ENCODE measurements around the gene PPARG. TPM values are rescaled to one million over a fixed set of nuclear protein-coding genes. Genes with fewer than 3 reads are reported as not detected.
A peak's percentile ranks its signal among the peaks of the same experiment; 100 is the strongest.

The PPARG gene
- total and polyA plus RNA-seq, 5 donors from 2014 or later: 0.16 to 0.64 (median 0.24) TPM; not detected in 2

- ATAC-seq (ENCODE audit: low read depth in 2 of 2): no peak
- Histone ChIP-seq H3K36me3 (ENCODE audit: control insufficient read depth, insufficient read depth, low read length) (no peaks in the 10 kb centered on the region), H3K4me3 (ENCODE audit: low read depth, low read length) (no peak overlapping the region), H3K27ac (ENCODE audit: insufficient read depth, low read length, poor library complexity, severe bottlenecking) (no peak overlapping the region), H3K9me3 (ENCODE audit: control insufficient read depth in 2 of 2, low read length in 2 of 2) (peaks cover 0 to 3% of the 10 kb centered on the region in 2 experiments), H3K27me3 (ENCODE audit: control insufficient read depth, insufficient read depth, low read length) (peaks cover 26% of the 10 kb centered on the region), H3K4me1 (ENCODE audit: control insufficient read depth, insufficient read depth, low read length, poor library complexity, severe bottlenecking) (no peaks in the 10 kb centered on the region)
- no peak for DNase-seq
- Mint-ChIP-seq H3K27ac (no peak overlapping the region), H3K4me3 (peak overlapping the region in 1 of 4 donors; percentile 13), H3K4me1 (peaks cover 0 to 10% (median 2%) of the 10 kb centered on the region in 4 donors), H3K27me3 (peaks cover 63% of the 10 kb centered on the region), H3K9me3 (peaks cover 0 to 7% (median 0%) of the 10 kb centered on the region in 7 donors), H3K36me3 (no peaks in the 10 kb centered on the region)
Measured at GRCh38 chr3:12289524-12289923, 654 bp downstream of the PPARG start.

- H3K27me3 Mint-ChIP-seq: peaks cover 35% of the 10 kb centered on the region
- no peaks in the 10 kb centered on the region for H3K9me3 Mint-ChIP-seq
- peaks cover 17% of the 10 kb centered on the region for H3K27me3 ChIP-seq (ENCODE audit: control insufficient read depth, insufficient read depth, low read length)
- H3K4me3 Mint-ChIP-seq: no peak overlapping the region
- ATAC-seq (ENCODE audit: low read depth in 2 of 2) (no peak), DNase-seq (no peak)
- H3K36me3 ChIP-seq (ENCODE audit: control insufficient read depth, insufficient read depth, low read length): no peaks in the 10 kb centered on the region
- peaks cover 0 to 5% (median 0%) of the 10 kb centered on the region in 4 donors for H3K4me1 Mint-ChIP-seq
- no peak overlapping the region for H3K27ac ChIP-seq (ENCODE audit: insufficient read depth, low read length, poor library complexity, severe bottlenecking)
- no peaks in the 10 kb centered on the region for H3K9me3 ChIP-seq (ENCODE audit: control insufficient read depth in 2 of 2, low read length in 2 of 2)
- no peak overlapping the region for H3K27ac Mint-ChIP-seq
- H3K36me3 Mint-ChIP-seq: no peaks in the 10 kb centered on the region
- H3K4me1 ChIP-seq (ENCODE audit: control insufficient read depth, insufficient read depth, low read length, poor library complexity, severe bottlenecking): no peaks in the 10 kb centered on the region
- H3K4me3 ChIP-seq (ENCODE audit: low read depth, low read length): no peak overlapping the region
Measured at GRCh38 chr3:12292770-12293169, 3.9 kb downstream of the PPARG start.

- Histone ChIP-seq H3K4me1 (ENCODE audit: control insufficient read depth, insufficient read depth, low read length, poor library complexity, severe bottlenecking) (no peaks in the 10 kb centered on the region), H3K4me3 (ENCODE audit: low read depth, low read length) (no peak overlapping the region), H3K27ac (ENCODE audit: insufficient read depth, low read length, poor library complexity, severe bottlenecking) (no peak overlapping the region), H3K27me3 (ENCODE audit: control insufficient read depth, insufficient read depth, low read length) (peaks cover 9% of the 10 kb centered on the region), H3K36me3 (ENCODE audit: control insufficient read depth, insufficient read depth, low read length) (no peaks in the 10 kb centered on the region), H3K9me3 (ENCODE audit: control insufficient read depth in 2 of 2, low read length in 2 of 2) (no peaks in the 10 kb centered on the region)
- no peak overlapping the region for H3K4me3 Mint-ChIP-seq
- H3K27me3 Mint-ChIP-seq: peaks cover 24% of the 10 kb centered on the region
- no peaks in the 10 kb centered on the region for H3K9me3 Mint-ChIP-seq
- no peak for DNase-seq
- ATAC-seq (ENCODE audit: low read depth in 2 of 2): no peak
- H3K27ac Mint-ChIP-seq: no peak overlapping the region
- no peaks in the 10 kb centered on the region for H3K4me1 Mint-ChIP-seq
- no peaks in the 10 kb centered on the region for H3K36me3 Mint-ChIP-seq
Measured at GRCh38 chr3:12294885-12295580, 6.2 kb downstream of the PPARG start.

GRCh38 chr3:12296511-12296910, 7.6 kb downstream of the PPARG start:
- Mint-ChIP-seq H3K4me1 (no peaks in the 10 kb centered on the region), H3K27me3 (peaks cover 23% of the 10 kb centered on the region), H3K9me3 (no peaks in the 10 kb centered on the region), H3K36me3 (no peaks in the 10 kb centered on the region), H3K27ac (no peak overlapping the region), H3K4me3 (no peak overlapping the region)
- no peak for DNase-seq
- H3K27me3 ChIP-seq (ENCODE audit: control insufficient read depth, insufficient read depth, low read length): peaks cover 1% of the 10 kb centered on the region
- no peak overlapping the region for H3K27ac ChIP-seq (ENCODE audit: insufficient read depth, low read length, poor library complexity, severe bottlenecking)
- no peak overlapping the region for H3K4me3 ChIP-seq (ENCODE audit: low read depth, low read length)
- no peaks in the 10 kb centered on the region for H3K4me1 ChIP-seq (ENCODE audit: control insufficient read depth, insufficient read depth, low read length, poor library complexity, severe bottlenecking)
- ATAC-seq (ENCODE audit: low read depth in 2 of 2): no peak
- H3K9me3 ChIP-seq (ENCODE audit: control insufficient read depth in 2 of 2, low read length in 2 of 2): no peaks in the 10 kb centered on the region
- H3K36me3 ChIP-seq (ENCODE audit: control insufficient read depth, insufficient read depth, low read length): no peaks in the 10 kb centered on the region

- ATAC-seq (ENCODE audit: low read depth in 2 of 2): no peak
- H3K4me1 Mint-ChIP-seq: no peaks in the 10 kb centered on the region
Measured at GRCh38 chr3:12299026-12299425, 10.2 kb downstream of the PPARG start.

GRCh38 chr3:12300137-12300536, 11.3 kb downstream of the PPARG start:
- Mint-ChIP-seq H3K9me3 (no peaks in the 10 kb centered on the region), H3K4me1 (no peaks in the 10 kb centered on the region), H3K27me3 (peaks cover 21% of the 10 kb centered on the region), H3K27ac (no peak overlapping the region), H3K4me3 (no peak overlapping the region), H3K36me3 (no peaks in the 10 kb centered on the region)
- ATAC-seq (ENCODE audit: low read depth in 2 of 2) (no peak), DNase-seq (no peak)
- peaks cover 1% of the 10 kb centered on the region for H3K27me3 ChIP-seq (ENCODE audit: control insufficient read depth, insufficient read depth, low read length)
- no peaks in the 10 kb centered on the region for H3K9me3 ChIP-seq (ENCODE audit: control insufficient read depth in 2 of 2, low read length in 2 of 2)
- no peaks in the 10 kb centered on the region for H3K4me1 ChIP-seq (ENCODE audit: control insufficient read depth, insufficient read depth, low read length, poor library complexity, severe bottlenecking)
- no peaks in the 10 kb centered on the region for H3K36me3 ChIP-seq (ENCODE audit: control insufficient read depth, insufficient read depth, low read length)
- H3K27ac ChIP-seq (ENCODE audit: insufficient read depth, low read length, poor library complexity, severe bottlenecking): no peak overlapping the region
- H3K4me3 ChIP-seq (ENCODE audit: low read depth, low read length): no peak overlapping the region

More at GRCh38 chr3:12299026-12299425, 10.2 kb downstream of the PPARG start:
- no peak overlapping the region for H3K27ac Mint-ChIP-seq
- no peaks in the 10 kb centered on the region for H3K4me1 ChIP-seq (ENCODE audit: control insufficient read depth, insufficient read depth, low read length, poor library complexity, severe bottlenecking)
- H3K9me3 ChIP-seq (ENCODE audit: control insufficient read depth in 2 of 2, low read length in 2 of 2): no peaks in the 10 kb centered on the region
- H3K27me3 ChIP-seq (ENCODE audit: control insufficient read depth, insufficient read depth, low read length): peaks cover 1% of the 10 kb centered on the region
- no peaks in the 10 kb centered on the region for H3K36me3 ChIP-seq (ENCODE audit: control insufficient read depth, insufficient read depth, low read length)
- H3K36me3 Mint-ChIP-seq: no peaks in the 10 kb centered on the region
- H3K4me3 ChIP-seq (ENCODE audit: low read depth, low read length): no peak overlapping the region
- H3K27me3 Mint-ChIP-seq: peaks cover 20% of the 10 kb centered on the region
- H3K9me3 Mint-ChIP-seq: no peaks in the 10 kb centered on the region
- DNase-seq: no peak
- H3K27ac ChIP-seq (ENCODE audit: insufficient read depth, low read length, poor library complexity, severe bottlenecking): no peak overlapping the region
- H3K4me3 Mint-ChIP-seq: no peak overlapping the region

- ATAC-seq (ENCODE audit: low read depth in 2 of 2) (no peak), DNase-seq (no peak)
- no peaks in the 10 kb centered on the region for H3K36me3 Mint-ChIP-seq
- no peaks in the 10 kb centered on the region for H3K36me3 ChIP-seq (ENCODE audit: control insufficient read depth, insufficient read depth, low read length)
- H3K27ac ChIP-seq (ENCODE audit: insufficient read depth, low read length, poor library complexity, severe bottlenecking): no peak overlapping the region
- no peaks in the 10 kb centered on the region for H3K27me3 ChIP-seq (ENCODE audit: control insufficient read depth, insufficient read depth, low read length)
- H3K4me3 Mint-ChIP-seq: no peak overlapping the region
- H3K4me1 ChIP-seq (ENCODE audit: control insufficient read depth, insufficient read depth, low read length, poor library complexity, severe bottlenecking): no peaks in the 10 kb centered on the region
- H3K4me1 Mint-ChIP-seq: no peaks in the 10 kb centered on the region
- H3K9me3 ChIP-seq (ENCODE audit: control insufficient read depth in 2 of 2, low read length in 2 of 2): no peaks in the 10 kb centered on the region
- H3K9me3 Mint-ChIP-seq: no peaks in the 10 kb centered on the region
- H3K27ac Mint-ChIP-seq: no peak overlapping the region
- H3K4me3 ChIP-seq (ENCODE audit: low read depth, low read length): no peak overlapping the region
- H3K27me3 Mint-ChIP-seq: peaks cover 28% of the 10 kb centered on the region
Measured at GRCh38 chr3:12301031-12301430, 12.2 kb downstream of the PPARG start.

- H3K27ac Mint-ChIP-seq: no peak overlapping the region
- H3K36me3 ChIP-seq (ENCODE audit: control insufficient read depth, insufficient read depth, low read length): no peaks in the 10 kb centered on the region
- no peaks in the 10 kb centered on the region for H3K4me1 Mint-ChIP-seq
- H3K4me1 ChIP-seq (ENCODE audit: control insufficient read depth, insufficient read depth, low read length, poor library complexity, severe bottlenecking): no peaks in the 10 kb centered on the region
- no peaks in the 10 kb centered on the region for H3K27me3 ChIP-seq (ENCODE audit: control insufficient read depth, insufficient read depth, low read length)
- H3K36me3 Mint-ChIP-seq: no peaks in the 10 kb centered on the region
- ATAC-seq (ENCODE audit: low read depth in 2 of 2): no peak
- DNase-seq: no peak
- no peaks in the 10 kb centered on the region for H3K9me3 Mint-ChIP-seq
- H3K4me3 Mint-ChIP-seq: no peak overlapping the region
- no peaks in the 10 kb centered on the region for H3K9me3 ChIP-seq (ENCODE audit: control insufficient read depth in 2 of 2, low read length in 2 of 2)
- H3K27ac ChIP-seq (ENCODE audit: insufficient read depth, low read length, poor library complexity, severe bottlenecking): no peak overlapping the region
- no peak overlapping the region for H3K4me3 ChIP-seq (ENCODE audit: low read depth, low read length)
- peaks cover 29% of the 10 kb centered on the region for H3K27me3 Mint-ChIP-seq
Measured at GRCh38 chr3:12301513-12301912, 12.6 kb downstream of the PPARG start.
